Colonic mucosa (tissue), 4 donors: Measurements from ENCODE around the gene DIS3. TPM values are rescaled to one million over a fixed set of nuclear protein-coding genes. Genes with fewer than 3 reads are reported as not detected.

ENCODE experiments used
- DNase-seq: peaks from one replicate; pipeline ENCODE4 v3.0.0-alpha.2; 2020
- H3K27ac ChIP-seq: fragments of 200-600 bp; one replicate; pipeline ENCODE4 v1.8.0; 2021
- H3K27me3 ChIP-seq: fragments of 200-600 bp; one replicate; pipeline ENCODE4 v1.8.0; 2021
- H3K36me3 ChIP-seq: fragments of 200-600 bp; one replicate; pipeline ENCODE4 v1.8.0; 2021
- H3K4me1 ChIP-seq: fragments of 200-600 bp; one replicate; pipeline ENCODE4 v1.8.0; 2021; ENCODE audit warnings: mild to moderate bottlenecking
- H3K4me3 ChIP-seq: fragments of 200-600 bp; one replicate; pipeline ENCODE4 v1.8.0; 2021
- H3K9ac ChIP-seq, 2 donors: one replicate each; pipeline ENCODE4 v1.7.0; 2013; ENCODE audit warnings: control low read depth in 2 of 2, low read depth in 2 of 2, low read length in 2 of 2
- H3K9me3 ChIP-seq: fragments of 200-600 bp; one replicate; pipeline ENCODE4 v1.8.0; 2021
- CTCF ChIP-seq: fragments of 200-600 bp; IDR thresholded peaks from one replicate; pipeline ENCODE4 v1.8.0; 2022; ENCODE audit warnings: antibody characterized with exemption, mild to moderate bottlenecking
- intact Hi-C: fragments of 100-400 bp; cut with DNase I; formaldehyde crosslinking; loops from one replicate; pipeline ENCODE4 v1.14.1; 2022
- total RNA-seq, 2 donors: library from RNA; stranded (reverse); fragmentation: NEBNext Ultra II Directional in 1 of 2; extraction: Animal tissue kit (Norgen Biotek cat#: 25700) in 1 of 2; gene quantifications; one replicate each; pipeline ENCODE4 v1.2.1, GENCODE V29; 2021
- donor health status: healthy.
- donor health status: DM: no; HTN: no; CAD: no.
- donor health status: DM: no; HTN: no; CAD: no.

The DIS3 gene
- total RNA-seq, 2 donors from 2014 or later, result 25.0 to 27.4 TPM

- intact Hi-C loops, result no loop called here
- no peak for DNase-seq
- Histone ChIP-seq H3K36me3 (peaks cover 19% of the 10 kb centered on the region), H3K9me3 (no peaks in the 10 kb centered on the region), H3K9ac (no peak overlapping the region), H3K27me3 (no peaks in the 10 kb centered on the region), H3K4me3 (no peak overlapping the region), H3K27ac (no peak overlapping the region), H3K4me1 (no peaks in the 10 kb centered on the region)
- TF ChIP-seq CTCF, result no peak
Measured at GRCh38 chr13:72757792-72758535, 23.7 kb downstream of the DIS3 start.

DNA sequence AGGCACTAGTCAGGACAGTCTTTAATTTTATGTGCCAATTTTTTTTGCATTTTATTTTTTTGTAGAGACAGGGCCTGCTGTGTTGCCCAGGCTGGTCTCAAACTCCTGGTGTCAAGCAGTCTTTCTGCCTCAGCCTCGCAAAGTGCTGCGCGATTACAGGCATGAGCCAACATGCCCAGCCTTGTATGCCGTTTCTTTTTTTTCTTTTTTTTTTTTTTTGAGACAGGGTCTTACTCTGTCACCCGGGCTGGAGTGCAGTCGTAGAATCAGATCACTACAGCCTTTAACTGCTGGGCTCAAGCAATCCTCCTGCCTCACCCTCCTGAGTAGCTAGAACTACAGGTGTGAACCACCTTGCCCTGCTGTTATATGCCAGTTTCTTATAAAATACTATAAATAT is 27.6 kb downstream of the DIS3 start:
- intact Hi-C loops, result no loop called here
- TF ChIP-seq CTCF, result no peak
- H3K36me3 ChIP-seq, result peaks cover 4% of the 10 kb centered on the region
- H3K9me3 ChIP-seq, result no peaks in the 10 kb centered on the region
- H3K27ac ChIP-seq, result no peak overlapping the region
- no peak overlapping the region for H3K9ac ChIP-seq
- H3K27me3 ChIP-seq, result no peaks in the 10 kb centered on the region
- H3K4me3 ChIP-seq, result no peak overlapping the region
- H3K4me1 ChIP-seq, result no peaks in the 10 kb centered on the region
- DNase-seq, result no peak

DNA sequence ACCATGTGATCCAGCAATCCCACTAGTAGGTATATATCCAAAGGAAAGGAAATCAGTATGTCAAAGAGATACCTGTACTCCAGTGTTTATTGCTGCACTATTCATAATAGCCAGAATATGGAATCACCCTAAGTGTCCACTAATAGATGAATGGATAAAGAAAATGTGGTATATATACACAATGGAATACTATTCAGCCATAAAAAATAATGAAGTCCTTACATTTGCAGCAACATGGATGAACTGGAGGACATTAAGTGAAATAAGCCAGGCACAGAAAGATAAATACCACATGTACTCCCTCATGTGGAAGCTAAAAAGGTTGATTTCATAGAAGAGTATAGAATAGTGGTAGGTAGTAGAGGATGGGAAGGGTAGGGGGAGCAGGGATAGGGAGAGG is 30.5 kb downstream of the DIS3 start:
- Histone ChIP-seq H3K36me3 (no peaks in the 10 kb centered on the region), H3K4me1 (no peaks in the 10 kb centered on the region)
- intact Hi-C loops, result no loop called here

GRCh38 chr13:72745260-72745659 is 36.4 kb downstream of the DIS3 start:
- intact Hi-C loops, result no loop called here

More for the DNA sequence above, 30.5 kb downstream of the DIS3 start:
- Histone ChIP-seq H3K9ac (no peak overlapping the region), H3K27ac (no peak overlapping the region), H3K27me3 (no peaks in the 10 kb centered on the region), H3K4me3 (no peak overlapping the region), H3K9me3 (no peaks in the 10 kb centered on the region)
- no peak for DNase-seq
- no peak for TF ChIP-seq CTCF

DNA sequence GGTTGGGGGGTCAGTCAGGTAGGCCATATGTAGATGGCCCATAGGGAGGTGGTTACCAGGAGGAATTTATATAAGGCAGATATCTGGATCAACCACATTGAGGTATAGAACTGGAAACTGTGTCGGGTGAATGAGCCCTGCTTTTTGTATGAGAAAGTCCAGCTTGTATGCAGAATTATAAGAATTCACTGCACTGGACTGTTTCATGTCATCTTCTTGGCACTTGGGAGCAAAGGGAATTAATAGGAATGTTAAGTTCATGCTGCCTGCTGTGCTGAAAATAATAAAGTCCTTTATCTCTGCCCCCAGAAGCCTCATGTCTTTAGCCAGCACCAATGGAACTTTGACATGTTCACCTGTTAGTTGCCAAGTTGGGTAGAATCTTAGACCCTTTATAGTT is 41.7 kb downstream of the DIS3 start:
- no peaks in the 10 kb centered on the region for H3K36me3 ChIP-seq
- no peaks in the 10 kb centered on the region for H3K27me3 ChIP-seq
- H3K27ac ChIP-seq, result no peak overlapping the region
- intact Hi-C loops, result no loop called here
- no peak for DNase-seq
- H3K4me3 ChIP-seq, result no peak overlapping the region
- no peaks in the 10 kb centered on the region for H3K9me3 ChIP-seq
- H3K9ac ChIP-seq, result no peak overlapping the region
- TF ChIP-seq CTCF, result no peak
- no peaks in the 10 kb centered on the region for H3K4me1 ChIP-seq

More at GRCh38 chr13:72745260-72745659, 36.4 kb downstream of the DIS3 start:
- no peaks in the 10 kb centered on the region for H3K27me3 ChIP-seq
- no peak overlapping the region for H3K27ac ChIP-seq
- no peaks in the 10 kb centered on the region for H3K4me1 ChIP-seq
- DNase-seq, result no peak
- no peak overlapping the region for H3K9ac ChIP-seq
- no peaks in the 10 kb centered on the region for H3K9me3 ChIP-seq
- no peak for TF ChIP-seq CTCF
- H3K36me3 ChIP-seq, result no peaks in the 10 kb centered on the region
- no peak overlapping the region for H3K4me3 ChIP-seq
